Large intestine (tissue), 3 donors: Measurements from ENCODE around the gene SUSD1. TPM values are rescaled to one million over a fixed set of nuclear protein-coding genes. Genes with fewer than 3 reads are reported as not detected.
"Not testable (repeated sequence)": the region's sequence is repeated elsewhere in the genome, so short reads cannot be mapped to it uniquely, and the experiment has no call there.

Experiments
- DNase-seq, 2 donors: peaks; one replicate each; pipeline versions ENCODE4 v3.0.0 to v3.0.0-alpha.2; 2013
- H3K27ac ChIP-seq: one replicate; pipeline ENCODE4 v1.5.1; 2013; ENCODE audit warnings: low read length
- H3K27me3 ChIP-seq: 2 replicates; pipeline ENCODE4 v1.6.1; 2013; ENCODE audit warnings: low read length; ENCODE audit not compliant: control insufficient read depth, insufficient read depth
- H3K36me3 ChIP-seq: 2 replicates; pipeline ENCODE4 v1.6.1; 2013; ENCODE audit warnings: low read length; ENCODE audit not compliant: control insufficient read depth, insufficient read depth
- H3K4me1 ChIP-seq: one replicate; pipeline ENCODE4 v1.6.1; 2013; ENCODE audit warnings: low read length; ENCODE audit not compliant: control insufficient read depth, insufficient read depth
- H3K4me3 ChIP-seq: one replicate; pipeline ENCODE4 v1.5.1; 2013; ENCODE audit warnings: low read length
- H3K9me3 ChIP-seq: one replicate; pipeline ENCODE4 v1.6.1; 2013; ENCODE audit warnings: mild to moderate bottlenecking, low read depth, low read length, moderate library complexity; ENCODE audit not compliant: control insufficient read depth
- WGBS: methylation state at CpG from one replicate; pipeline ENCODE4 v1.1.5; 2013; ENCODE audit warnings: low lambda C conversion rate; ENCODE audit not compliant: insufficient coverage; 5-methylcytosine and 5-hydroxymethylcytosine counted together
- polyA plus RNA-seq: library from polyadenylated mRNA; unstranded; fragments of 120-200 nt; gene quantifications from one replicate; pipeline ENCODE4 v1.2.1, GENCODE V29; 2013

The SUSD1 gene
- polyA plus RNA-seq, 1 donor = 28.4 TPM

GRCh38 chr9:112086627-112087026 lies 88.5 kb downstream of the SUSD1 start:
- H3K4me1 ChIP-seq = no peaks in the 10 kb centered on the region
- no peak for DNase-seq
- no peak overlapping the region for H3K4me3 ChIP-seq
- H3K9me3 ChIP-seq = no peaks in the 10 kb centered on the region
- H3K27ac ChIP-seq = no peak overlapping the region
- 100% methylated on average over 2 of the region's 2 CpGs for WGBS
- peaks cover 7% of the 10 kb centered on the region for H3K36me3 ChIP-seq
- no peaks in the 10 kb centered on the region for H3K27me3 ChIP-seq

- Histone ChIP-seq H3K27ac (no peak overlapping the region), H3K4me3 (no peak overlapping the region), H3K9me3 (no peaks in the 10 kb centered on the region), H3K27me3 (no peaks in the 10 kb centered on the region), H3K4me1 (no peaks in the 10 kb centered on the region), H3K36me3 (peaks cover 8% of the 10 kb centered on the region)
- 80% methylated on average over 1 of the region's 2 CpGs for WGBS
- no peak for DNase-seq
Measured at GRCh38 chr9:112084907-112085306, 90.2 kb downstream of the SUSD1 start.

- no CpG with 5 or more reads among the region's 3 CpGs for WGBS
- Histone ChIP-seq H3K9me3 (no peaks in the 10 kb centered on the region), H3K27me3 (no peaks in the 10 kb centered on the region), H3K4me3 (no peak overlapping the region), H3K4me1 (no peaks in the 10 kb centered on the region), H3K36me3 (peaks cover 11% of the 10 kb centered on the region), H3K27ac (no peak overlapping the region)
- DNase-seq = no peak
Measured at GRCh38 chr9:112084334-112084733, 90.8 kb downstream of the SUSD1 start.

- peaks cover 8% of the 10 kb centered on the region for H3K36me3 ChIP-seq
- H3K9me3 ChIP-seq = no peaks in the 10 kb centered on the region
- H3K4me3 ChIP-seq = no peak overlapping the region
- H3K27ac ChIP-seq = no peak overlapping the region
- no peak for DNase-seq
- no peaks in the 10 kb centered on the region for H3K27me3 ChIP-seq
- no peaks in the 10 kb centered on the region for H3K4me1 ChIP-seq
- WGBS = 100% methylated on average over 2 of the region's 7 CpGs
Measured at GRCh38 chr9:112081918-112082729, 93.0 kb downstream of the SUSD1 start.

GRCh38 chr9:112080831-112081542 lies 94.1 kb downstream of the SUSD1 start:
- no peak overlapping the region for H3K4me3 ChIP-seq
- no peaks in the 10 kb centered on the region for H3K4me1 ChIP-seq
- no peak overlapping the region for H3K27ac ChIP-seq
- no peak for DNase-seq
- WGBS = 64% methylated on average over 3 of the region's 5 CpGs
- H3K27me3 ChIP-seq = no peaks in the 10 kb centered on the region
- H3K36me3 ChIP-seq = peaks cover 15% of the 10 kb centered on the region
- H3K9me3 ChIP-seq = no peaks in the 10 kb centered on the region

GRCh38 chr9:112078432-112078831 lies 96.7 kb downstream of the SUSD1 start:
- H3K4me1 ChIP-seq = no peaks in the 10 kb centered on the region
- H3K27ac ChIP-seq = no peak overlapping the region
- peak in 1 of 2 donors; percentile 50 for DNase-seq
- H3K9me3 ChIP-seq = no peaks in the 10 kb centered on the region
- peaks cover 15% of the 10 kb centered on the region for H3K36me3 ChIP-seq
- H3K27me3 ChIP-seq = no peaks in the 10 kb centered on the region
- WGBS = 35% methylated on average over 4 of the region's 6 CpGs
- no peak overlapping the region for H3K4me3 ChIP-seq

GRCh38 chr9:112076814-112077213 lies 98.3 kb downstream of the SUSD1 start:
- no peak overlapping the region for H3K27ac ChIP-seq
- 83% methylated on average over 4 of the region's 7 CpGs for WGBS

GRCh38 chr9:112075009-112075378 lies 100.1 kb downstream of the SUSD1 start:
- Histone ChIP-seq H3K4me3 (no peak overlapping the region), H3K9me3 (no peaks in the 10 kb centered on the region), H3K4me1 (peaks cover 1% of the 10 kb centered on the region), H3K27me3 (no peaks in the 10 kb centered on the region), H3K27ac (no peak overlapping the region), H3K36me3 (peaks cover 15% of the 10 kb centered on the region)
- DNase-seq = no peak
- 33% methylated on average over 1 of the region's 2 CpGs for WGBS

More at GRCh38 chr9:112076814-112077213, 98.3 kb downstream of the SUSD1 start:
- Histone ChIP-seq H3K36me3 (peaks cover 15% of the 10 kb centered on the region), H3K9me3 (no peaks in the 10 kb centered on the region), H3K4me1 (no peaks in the 10 kb centered on the region), H3K27me3 (no peaks in the 10 kb centered on the region), H3K4me3 (no peak overlapping the region)
- DNase-seq = no peak

- Histone ChIP-seq H3K27me3 (no peaks in the 10 kb centered on the region), H3K4me3 (no peak overlapping the region), H3K27ac (no peak overlapping the region), H3K4me1 (peaks cover 3% of the 10 kb centered on the region), H3K36me3 (peaks cover 13% of the 10 kb centered on the region), H3K9me3 (no peaks in the 10 kb centered on the region)
- DNase-seq = peak; percentile 45 to 60
- WGBS = 75% methylated on average over 3 of the region's 11 CpGs
Measured at GRCh38 chr9:112074250-112075008, 100.7 kb downstream of the SUSD1 start.

- H3K4me3 ChIP-seq, H3K9me3 ChIP-seq, DNase-seq, H3K4me1 ChIP-seq, H3K36me3 ChIP-seq, H3K27me3 ChIP-seq: not testable (repeated sequence)
- WGBS = no CpG with 5 or more reads among the region's 10 CpGs
- peak overlapping the region; percentile 9 for H3K27ac ChIP-seq
Measured at GRCh38 chr9:112073639-112074173, 101.4 kb downstream of the SUSD1 start.
